Upper lobe of left lung (tissue), 6 donors: Measurements from ENCODE around the gene ZC3H14. TPM values are rescaled to one million over a fixed set of nuclear protein-coding genes. Genes with fewer than 3 reads are reported as not detected.

Source experiments
- ATAC-seq, 2 donors: fragments of 200-7000 bp; cut with Tn5 transposase; one replicate each; pipeline ENCODE4 v1.9.1; 2022; ENCODE audit warnings: mild to moderate bottlenecking in 2 of 2, moderate library complexity in 2 of 2; ENCODE audit not compliant: low FRiP score in 2 of 2
- DNase-seq, 2 donors: peaks; one replicate each; pipeline ENCODE4 v3.0.0-alpha.2; 2019 to 2020
- H3K27ac ChIP-seq, 4 donors: fragments of 200-600 bp; sonication (generic); one replicate each; pipeline ENCODE4 v1.5.1; 2016 to 2019
- H3K27me3 ChIP-seq, 4 donors: fragments of 200-600 bp; sonication (generic); one replicate each; pipeline ENCODE4 v1.5.1; 2017 to 2019
- H3K36me3 ChIP-seq, 4 donors: fragments of 200-600 bp; sonication (generic); one replicate each; pipeline ENCODE4 v1.5.1; 2016 to 2019
- H3K4me1 ChIP-seq, 4 donors: fragments of 200-600 bp; sonication (generic); one replicate each; pipeline ENCODE4 v1.5.1; 2018 to 2019
- H3K4me3 ChIP-seq, 4 donors: fragments of 200-600 bp; sonication (generic); one replicate each; pipeline ENCODE4 v1.5.1; 2017 to 2019; ENCODE audit warnings: mild to moderate bottlenecking in 2 of 4, moderate library complexity in 1 of 4
- H3K9me3 ChIP-seq, 4 donors: fragments of 200-600 bp; sonication (generic); one replicate each; pipeline ENCODE4 v1.5.1; 2018 to 2019
- CTCF ChIP-seq, 6 experiments: fragments of 450-650 bp in 4 of 6; fragments of 200-600 bp in 2 of 6; sonication (generic) in 2 of 6; IDR thresholded peaks; one replicate each; pipeline ENCODE4 v1.5.1; 2016 to 2019; ENCODE audit warnings: antibody characterized with exemption in 6 of 6
- EP300 ChIP-seq, 4 donors: sonication (generic); formaldehyde crosslinking; IDR thresholded peaks; one replicate each; pipeline ENCODE4 v1.5.1; 2017; ENCODE audit warnings: antibody characterized with exemption in 4 of 4, control low read depth in 2 of 4
- POLR2A ChIP-seq, 4 donors: fragments of 450-650 bp; IDR thresholded peaks; one replicate each; pipeline ENCODE4 v1.5.1; 2016 to 2017; ENCODE audit warnings: antibody characterized with exemption in 4 of 4, mild to moderate bottlenecking in 2 of 4
- POLR2AphosphoS5 ChIP-seq, 2 donors: sonication (generic); formaldehyde crosslinking; IDR thresholded peaks; one replicate each; pipeline ENCODE4 v1.5.1; 2017; ENCODE audit warnings: antibody characterized with exemption in 2 of 2
- WGBS, 2 donors: methylation state at CpG; one replicate each; pipeline ENCODE4 v1.1.5; 2017 to 2018; 5-methylcytosine and 5-hydroxymethylcytosine counted together
- total RNA-seq, 6 donors: library from RNA; depleted of rRNA in 4 of 6; stranded (reverse); fragments of >200 nt in 4 of 6; gene quantifications; one replicate each; pipeline versions ENCODE4 v1.1.0 to v1.2.1, GENCODE V29; 2016 to 2021
- donor health status: DM: no; HTN: no; CAD: no; lungs with moderate emphysema.
- donor health status: DM: no; HTN: yes; CAD: no; lungs with severe emphysema.

ZC3H14 gene
- total RNA-seq, 6 donors from 2014 or later, result 48.4 to 101 (median 65.3) TPM

GRCh38 chr14:88545256-88545655 is 17.6 kb upstream of the ZC3H14 start:
- Histone ChIP-seq H3K4me1 (peaks cover under 1 to 9% (median 7%) of the 10 kb centered on the region in 4 donors), H3K4me3 (no peak overlapping the region), H3K27me3 (no peaks in the 10 kb centered on the region), H3K9me3 (no peaks in the 10 kb centered on the region), H3K27ac (peak overlapping the region in 1 of 4 donors; percentile 13), H3K36me3 (peaks cover 0 to 44% (median 11%) of the 10 kb centered on the region in 4 donors)
- WGBS, 2 donors, result 77 to 80% methylated on average over 3 of the region's 3 CpGs
- no peak for TF ChIP-seq CTCF (IDR thresholded peaks at IDR 0.05)
- TF ChIP-seq POLR2A (IDR thresholded peaks at IDR 0.05), result no peak
- TF ChIP-seq EP300 (IDR thresholded peaks at IDR 0.05), result no peak
- TF ChIP-seq POLR2AphosphoS5 (IDR thresholded peaks at IDR 0.05), result no peak
- no peak for ATAC-seq
- no peak for DNase-seq

GRCh38 chr14:88546621-88547385 is 16.0 kb upstream of the ZC3H14 start:
- Histone ChIP-seq H3K27ac (no peak overlapping the region), H3K4me1 (peaks cover 16 to 20% (median 17%) of the 10 kb centered on the region in 4 donors), H3K4me3 (no peak overlapping the region), H3K27me3 (no peaks in the 10 kb centered on the region), H3K9me3 (no peaks in the 10 kb centered on the region), H3K36me3 (peaks cover 0 to 44% (median 12%) of the 10 kb centered on the region in 4 donors)
- DNase-seq (no peak), ATAC-seq (no peak)
- 65 to 74% methylated on average over 4 of the region's 4 CpGs for WGBS, 2 donors
- TF ChIP-seq POLR2AphosphoS5 (IDR thresholded peaks at IDR 0.05) (no peak), EP300 (IDR thresholded peaks at IDR 0.05) (no peak), CTCF (IDR thresholded peaks at IDR 0.05) (no peak), POLR2A (IDR thresholded peaks at IDR 0.05) (no peak)

- ATAC-seq (no peak), DNase-seq (no peak)
- 77 to 83% methylated on average over 3 of the region's 3 CpGs for WGBS, 2 donors
- Histone ChIP-seq H3K4me3 (no peak overlapping the region), H3K36me3 (peaks cover 0 to 44% (median 12%) of the 10 kb centered on the region in 4 donors), H3K4me1 (peaks cover 17 to 26% (median 21%) of the 10 kb centered on the region in 4 donors), H3K9me3 (no peaks in the 10 kb centered on the region), H3K27me3 (no peaks in the 10 kb centered on the region), H3K27ac (no peak overlapping the region)
- TF ChIP-seq EP300 (IDR thresholded peaks at IDR 0.05), result no peak
- TF ChIP-seq POLR2A (IDR thresholded peaks at IDR 0.05), result no peak
- no peak for TF ChIP-seq POLR2AphosphoS5 (IDR thresholded peaks at IDR 0.05)
- TF ChIP-seq CTCF (IDR thresholded peaks at IDR 0.05), result no peak
These were observed 15.5 kb upstream of the ZC3H14 start for GRCh38 chr14:88547386-88547780.

GRCh38 chr14:88550078-88550477 is 12.8 kb upstream of the ZC3H14 start:
- peaks cover 11 to 42% (median 31%) of the 10 kb centered on the region in 4 donors for H3K4me1 ChIP-seq
- peak in 1 of 2 donors; percentile 45 for DNase-seq
- 97% methylated on average over 15 of the region's 15 CpGs for WGBS, 2 donors
- TF ChIP-seq EP300 (IDR thresholded peaks at IDR 0.05), result no peak
- TF ChIP-seq CTCF (IDR thresholded peaks at IDR 0.05), result no peak
- TF ChIP-seq POLR2AphosphoS5 (IDR thresholded peaks at IDR 0.05), result no peak
- TF ChIP-seq POLR2A (IDR thresholded peaks at IDR 0.05), result no peak
- no peak for ATAC-seq
- peak overlapping the region in 1 of 4 donors; percentile 86 for H3K4me3 ChIP-seq
- no peak overlapping the region for H3K27ac ChIP-seq
- no peaks in the 10 kb centered on the region for H3K9me3 ChIP-seq
- peaks cover 0 to 2% (median 0%) of the 10 kb centered on the region in 4 donors for H3K27me3 ChIP-seq
- peaks cover 0 to 38% (median 11%) of the 10 kb centered on the region in 4 donors for H3K36me3 ChIP-seq
